ENCODE results near the gene TMEM209. TPM values are rescaled to one million over a fixed set of nuclear protein-coding genes. Genes with fewer than 3 reads are reported as not detected.

Gene TMEM209
- total RNA-seq, 2 experiments from 2014 or later: 18.3 to 18.8 TPM

DNA sequence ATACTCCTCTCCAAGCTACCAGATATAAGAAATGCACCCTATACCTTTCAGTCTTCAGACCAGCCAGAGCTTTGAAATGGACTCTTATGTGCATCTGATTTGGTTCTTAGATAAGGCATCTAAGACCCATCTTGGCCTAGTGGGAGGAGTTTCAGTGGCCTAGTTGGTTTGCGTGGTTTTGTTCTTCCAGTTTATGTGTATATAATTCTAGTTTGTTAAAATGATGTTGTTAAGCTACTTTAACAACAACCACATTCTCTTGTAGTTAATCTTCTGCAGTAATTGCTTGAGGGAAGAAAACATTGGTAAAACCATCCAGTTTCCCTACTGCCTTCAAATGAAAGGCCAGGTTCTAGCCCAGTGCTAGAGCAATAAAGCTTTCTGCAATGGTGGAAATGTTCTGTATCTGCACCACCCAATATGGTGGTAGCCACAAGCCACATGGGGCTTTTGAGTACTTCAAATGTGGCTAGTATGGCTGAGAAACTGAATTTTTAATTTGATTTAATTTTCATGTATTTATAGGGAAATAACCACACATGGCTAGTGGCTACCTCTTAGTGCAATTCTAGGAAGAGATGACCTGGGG is 68.5 kb downstream of the TMEM209 start:
- TF ChIP-seq, protein P1, sequence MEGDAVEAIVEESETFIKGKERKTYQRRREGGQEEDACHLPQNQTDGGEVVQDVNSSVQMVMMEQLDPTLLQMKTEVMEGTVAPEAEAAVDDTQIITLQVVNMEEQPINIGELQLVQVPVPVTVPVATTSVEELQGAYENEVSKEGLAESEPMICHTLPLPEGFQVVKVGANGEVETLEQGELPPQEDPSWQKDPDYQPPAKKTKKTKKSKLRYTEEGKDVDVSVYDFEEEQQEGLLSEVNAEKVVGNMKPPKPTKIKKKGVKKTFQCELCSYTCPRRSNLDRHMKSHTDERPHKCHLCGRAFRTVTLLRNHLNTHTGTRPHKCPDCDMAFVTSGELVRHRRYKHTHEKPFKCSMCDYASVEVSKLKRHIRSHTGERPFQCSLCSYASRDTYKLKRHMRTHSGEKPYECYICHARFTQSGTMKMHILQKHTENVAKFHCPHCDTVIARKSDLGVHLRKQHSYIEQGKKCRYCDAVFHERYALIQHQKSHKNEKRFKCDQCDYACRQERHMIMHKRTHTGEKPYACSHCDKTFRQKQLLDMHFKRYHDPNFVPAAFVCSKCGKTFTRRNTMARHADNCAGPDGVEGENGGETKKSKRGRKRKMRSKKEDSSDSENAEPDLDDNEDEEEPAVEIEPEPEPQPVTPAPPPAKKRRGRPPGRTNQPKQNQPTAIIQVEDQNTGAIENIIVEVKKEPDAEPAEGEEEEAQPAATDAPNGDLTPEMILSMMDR (IDR thresholded peaks at IDR 0.05): no peak

DNA sequence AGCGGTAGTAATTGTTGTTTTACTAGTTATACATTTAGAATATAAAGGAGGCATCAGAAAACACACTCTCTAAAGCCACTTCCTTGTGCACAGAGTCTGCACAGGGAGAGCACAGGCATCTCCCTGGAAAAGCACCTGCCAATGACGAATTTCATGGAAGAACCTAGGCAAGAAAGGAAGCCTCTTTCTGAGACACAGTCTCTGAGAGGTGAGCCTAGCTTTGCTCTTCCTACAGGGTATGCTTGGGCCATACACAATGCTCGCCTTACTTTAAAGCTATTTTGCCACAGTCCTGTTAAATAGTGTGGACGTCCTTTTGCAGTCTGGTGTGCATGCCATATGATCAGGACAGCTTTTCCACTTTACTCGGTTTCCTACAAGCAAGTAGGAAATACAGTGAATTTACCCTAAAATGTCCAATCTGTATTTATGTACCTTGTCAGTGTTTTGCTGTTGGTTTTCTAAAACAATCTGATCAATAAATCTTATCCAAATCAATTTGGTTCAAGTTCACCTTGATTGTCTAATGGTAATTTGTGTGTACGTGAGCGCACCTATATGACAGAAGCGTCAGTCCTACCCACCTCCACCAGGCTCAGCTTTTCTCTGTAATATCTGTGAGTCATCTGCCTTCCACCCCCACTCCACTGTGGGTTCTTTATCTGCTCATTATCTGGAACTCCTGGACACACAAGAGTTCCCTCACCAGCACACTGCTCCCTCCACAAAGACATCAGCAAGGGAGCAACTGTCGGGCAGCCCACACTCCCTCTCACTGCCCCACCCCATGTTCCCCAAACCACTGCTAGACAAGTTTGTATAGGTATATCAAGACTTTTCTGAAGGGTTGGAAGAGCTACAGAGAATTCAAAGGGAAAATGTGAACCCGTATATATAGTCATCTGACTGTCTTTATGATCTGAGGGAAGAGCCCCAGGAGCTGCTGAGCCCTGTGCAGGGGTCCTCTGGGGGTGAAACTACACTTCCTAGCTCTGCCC is 69.7 kb downstream of the TMEM209 start:
- Mint-ChIP-seq H3K4me3 (no peak overlapping the region), H3K4me1 (ENCODE audit: low read depth) (peaks cover 19% of the 10 kb centered on the region), H3K27me3 (no peaks in the 10 kb centered on the region), H3K27ac (no peak overlapping the region), H3K36me3 (ENCODE audit: low read depth) (peaks cover 47% of the 10 kb centered on the region), H3K9me3 (no peaks in the 10 kb centered on the region)
- DNase-seq: no peak
- CTCF ChIA-PET: no interaction called here
- POLR2A ChIA-PET: interaction anchor here (0.6 kb wide), 1 partner anchor 763 kb away, joined by 3 read pairs; no protein-coding TSS in a partner anchor
- H3K9me3 ChIP-seq (ENCODE audit: control insufficient read depth in 1 of 2, insufficient read depth in 1 of 2, low read length in 2 of 2): no peaks in the 10 kb centered on the region
- H3K36me3 ChIP-seq (ENCODE audit: insufficient read depth, low read length): peaks cover 25% of the 10 kb centered on the region
- no peak for ATAC-seq (ENCODE audit: poor library complexity)
- H3K4me1 ChIP-seq (ENCODE audit: insufficient read depth, low read length): peaks cover 4% of the 10 kb centered on the region
- H3K27ac ChIP-seq (ENCODE audit: low read depth in 1 of 2, low read length in 2 of 2): no peak overlapping the region
- no peak overlapping the region for H3K4me3 ChIP-seq (ENCODE audit: low read length)
- no peaks in the 10 kb centered on the region for H3K27me3 ChIP-seq (ENCODE audit: control insufficient read depth in 1 of 2, insufficient read depth in 2 of 2, low read length in 2 of 2)
- intact Hi-C loops (cut with DNase I, micrococcal nuclease): no loop called here
- TF ChIP-seq, protein P1 (IDR thresholded peaks at IDR 0.05): no peak

More for the DNA sequence above, 68.5 kb downstream of the TMEM209 start:
- ATAC-seq (ENCODE audit: poor library complexity) (no peak), DNase-seq (no peak)
- Mint-ChIP-seq H3K36me3 (ENCODE audit: low read depth) (peaks cover 37% of the 10 kb centered on the region), H3K9me3 (no peaks in the 10 kb centered on the region), H3K27me3 (no peaks in the 10 kb centered on the region), H3K4me1 (ENCODE audit: low read depth) (peaks cover 22% of the 10 kb centered on the region), H3K27ac (no peak overlapping the region), H3K4me3 (no peak overlapping the region)
- H3K27me3 ChIP-seq (ENCODE audit: control insufficient read depth in 1 of 2, insufficient read depth in 2 of 2, low read length in 2 of 2): no peaks in the 10 kb centered on the region
- ChIA-PET CTCF (no interaction called here), POLR2A (no interaction called here)
- H3K9me3 ChIP-seq (ENCODE audit: control insufficient read depth in 1 of 2, insufficient read depth in 1 of 2, low read length in 2 of 2): no peaks in the 10 kb centered on the region
- no peak overlapping the region for H3K4me3 ChIP-seq (ENCODE audit: low read length)
- peaks cover 14% of the 10 kb centered on the region for H3K36me3 ChIP-seq (ENCODE audit: insufficient read depth, low read length)
- intact Hi-C loops (cut with DNase I, micrococcal nuclease): no loop called here
- H3K4me1 ChIP-seq (ENCODE audit: insufficient read depth, low read length): peaks cover 13% of the 10 kb centered on the region
- no peak overlapping the region for H3K27ac ChIP-seq (ENCODE audit: low read depth in 1 of 2, low read length in 2 of 2)

DNA sequence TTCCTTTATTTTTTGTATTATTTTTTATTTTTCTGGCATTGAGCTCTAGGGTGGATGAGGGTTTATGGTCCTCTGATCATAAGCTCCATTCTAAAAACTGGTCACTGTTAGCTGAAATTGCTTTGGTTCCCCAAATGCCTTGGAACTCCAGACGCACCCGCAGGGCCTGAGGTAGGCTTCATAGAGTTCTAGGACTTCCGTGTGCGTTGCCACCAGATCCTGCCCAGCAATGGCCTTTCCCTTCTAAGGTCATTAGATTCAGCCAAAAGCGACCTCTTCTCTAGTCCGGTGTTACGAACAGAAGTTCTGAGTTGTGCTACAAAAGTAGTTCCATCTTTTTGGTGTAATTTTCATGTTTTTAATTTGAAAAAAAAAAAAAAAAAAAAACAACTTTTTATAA is 70.5 kb downstream of the TMEM209 start:
- Histone ChIP-seq H3K36me3 (ENCODE audit: insufficient read depth, low read length) (peaks cover 28% of the 10 kb centered on the region), H3K27ac (ENCODE audit: low read depth in 1 of 2, low read length in 2 of 2) (no peak overlapping the region), H3K4me3 (ENCODE audit: low read length) (no peak overlapping the region), H3K9me3 (ENCODE audit: control insufficient read depth in 1 of 2, insufficient read depth in 1 of 2, low read length in 2 of 2) (no peaks in the 10 kb centered on the region), H3K27me3 (ENCODE audit: control insufficient read depth in 1 of 2, insufficient read depth in 2 of 2, low read length in 2 of 2) (no peaks in the 10 kb centered on the region), H3K4me1 (ENCODE audit: insufficient read depth, low read length) (no peaks in the 10 kb centered on the region)
- ChIA-PET POLR2A (interaction anchor here (0.6 kb wide), 1 partner anchor 762 kb away, joined by 3 read pairs; no protein-coding TSS in a partner anchor), CTCF (no interaction called here)
- Mint-ChIP-seq H3K36me3 (ENCODE audit: low read depth) (peaks cover 54% of the 10 kb centered on the region), H3K27ac (no peak overlapping the region), H3K4me3 (no peak overlapping the region), H3K9me3 (no peaks in the 10 kb centered on the region), H3K4me1 (ENCODE audit: low read depth) (peaks cover 13% of the 10 kb centered on the region), H3K27me3 (no peaks in the 10 kb centered on the region)
- DNase-seq (no peak), ATAC-seq (ENCODE audit: poor library complexity) (no peak)
- intact Hi-C loops (cut with DNase I, micrococcal nuclease): no loop called here
- TF ChIP-seq, protein P1 (IDR thresholded peaks at IDR 0.05): no peak
